SU-DHL-6 (cell line): ENCODE results near the gene AMY1B.
"Not testable (repeated sequence)": the region's sequence is repeated elsewhere in the genome, so short reads cannot be mapped to it uniquely, and the experiment has no call there.

Experiments used
- CTCF ChIP-seq: fragments of 200-600 bp; sonication (generic); IDR thresholded peaks from one replicate; pipeline ENCODE4 v1.5.1; 2017; ENCODE audit warnings: antibody characterized with exemption, mild to moderate bottlenecking, low read length, moderate library complexity; ENCODE audit not compliant: insufficient read depth, poor library complexity, severe bottlenecking
- EZH2phosphoT487 ChIP-seq: fragments of 200-600 bp; sonication (generic), shearing (Covaris generic); conservative IDR thresholded peaks from 2 replicates; pipeline ENCODE4 v1.6.1; 2018; ENCODE audit warnings: mild to moderate bottlenecking, antibody characterized with exemption, low read length, moderate library complexity, mixed read lengths

DNA sequence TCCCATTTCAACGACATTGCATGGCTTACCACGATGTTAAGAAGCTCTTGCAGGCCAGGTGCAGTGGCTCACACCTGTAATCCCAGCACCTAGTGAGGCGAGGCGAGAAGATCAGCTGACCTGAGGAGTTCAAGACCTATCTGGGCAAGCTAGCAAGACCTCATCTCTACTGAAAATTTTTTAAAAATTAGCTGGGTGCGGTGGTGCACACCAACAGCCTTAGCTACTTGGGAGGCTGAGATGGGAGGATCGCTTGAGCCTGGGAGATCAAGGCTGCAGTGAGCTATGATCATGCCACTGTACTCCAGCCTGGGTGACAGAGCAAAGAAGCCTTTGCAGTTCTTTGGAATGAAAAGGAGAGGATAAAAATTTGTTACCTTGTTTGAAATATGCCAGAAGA lies 21.4 kb upstream of the AMY1B start:
- TF ChIP-seq CTCF, EZH2phosphoT487: not testable (repeated sequence)
